T-cell (primary cell): ENCODE results near the gene CACNB4. TPM values are rescaled to one million over a fixed set of nuclear protein-coding genes. Genes with fewer than 3 reads are reported as not detected.
"Not testable (repeated sequence)": the region's sequence is repeated elsewhere in the genome, so short reads cannot be mapped to it uniquely, and the experiment has no call there.

Experiments
- ATAC-seq, 4 experiments: fragments of 200-7000 bp in 3 of 4; fragments of 150-1000 bp in 1 of 4; cut with Tn5 transposase; replicated peaks in 1 of 4; 1 replicate in 3 of 4; 2 replicates in 1 of 4; pipeline ENCODE4 v1.10.0; 2021; ENCODE audit warnings: moderate library complexity in 3 of 4, mild to moderate bottlenecking in 2 of 4, moderate number of reproducible peaks in 1 of 4
- CTCF ChIA-PET, 2 donors: fragments of 300-600 bp; sonication (Branson Sonifier 250); formaldehyde crosslinking; loops; one replicate each; lab custom pipeline; 2022; ENCODE audit warnings: antibody characterized with exemption in 2 of 2; lab: Charles Lee
- POLR2A ChIA-PET, 2 donors: fragments of 300-600 bp; sonication (Branson Sonifier 250); formaldehyde crosslinking; loops; one replicate each; lab custom pipeline; 2022; ENCODE audit warnings: antibody characterized with exemption in 2 of 2; lab: Charles Lee
- DNase-seq, 35 experiments: peaks; one replicate each; pipeline versions ENCODE4 v3.0.0 to v3.0.0-alpha.2; 2013 to 2023
- H3K27ac ChIP-seq: one replicate; pipeline ENCODE4 v1.5.1; 2013; ENCODE audit warnings: low read length
- H3K27me3 ChIP-seq, 2 experiments: replicated peaks in 1 of 2; 1 replicate in 1 of 2; 2 replicates in 1 of 2; pipeline versions ENCODE4 v1.6.1 to v1.7.0; 2013; ENCODE audit warnings: low read length in 1 of 2, mixed read lengths in 1 of 2; ENCODE audit not compliant: control insufficient read depth in 2 of 2, insufficient read depth in 2 of 2; ENCODE audit errors: extremely low read depth in 1 of 2
- H3K36me3 ChIP-seq, 2 donors: 1 replicate in 1 of 2; 2 replicates in 1 of 2; pipeline versions ENCODE4 v1.6.1 to v1.7.0; 2013; ENCODE audit warnings: low read length in 1 of 2; ENCODE audit not compliant: control insufficient read depth in 2 of 2, insufficient read depth in 1 of 2; ENCODE audit errors: extremely low read depth in 1 of 2
- H3K4me1 ChIP-seq, 2 experiments: 1 replicate in 1 of 2; 2 replicates in 1 of 2; pipeline versions ENCODE4 v1.6.1 to v1.7.0; 2013; ENCODE audit warnings: low read length in 2 of 2, mixed read lengths in 1 of 2; ENCODE audit not compliant: insufficient read depth in 2 of 2, control insufficient read depth in 1 of 2; ENCODE audit errors: extremely low read depth in 1 of 2
- H3K4me3 ChIP-seq, 2 donors: 1 replicate in 1 of 2; 2 replicates in 1 of 2; pipeline versions ENCODE4 v1.5.1 to v1.7.0; 2013; ENCODE audit warnings: mild to moderate bottlenecking in 2 of 2, low read length in 1 of 2, moderate library complexity in 1 of 2; ENCODE audit not compliant: control insufficient read depth in 1 of 2; ENCODE audit errors: extremely low read depth in 1 of 2
- H3K9me3 ChIP-seq: 2 replicates; pipeline ENCODE4 v1.7.0; 2013
- H3K27ac Mint-ChIP-seq, 2 donors: one replicate each; pipeline ENCODE4 v1.8.0; 2020 to 2021; ENCODE audit warnings: mild to moderate bottlenecking in 2 of 2, mixed read lengths in 2 of 2
- H3K27me3 Mint-ChIP-seq, 2 donors: one replicate each; pipeline ENCODE4 v1.8.0; 2021 to 2022; ENCODE audit warnings: mixed read lengths in 2 of 2
- H3K36me3 Mint-ChIP-seq: one replicate; pipeline ENCODE4 v1.8.0; 2021; ENCODE audit warnings: mixed read lengths
- H3K4me1 Mint-ChIP-seq, 3 donors: one replicate each; pipeline ENCODE4 v1.8.0; 2020 to 2022; ENCODE audit warnings: mixed read lengths in 3 of 3, mild to moderate bottlenecking in 1 of 3
- H3K4me3 Mint-ChIP-seq, 3 donors: one replicate each; pipeline ENCODE4 v1.8.0; 2020 to 2022; ENCODE audit warnings: mild to moderate bottlenecking in 3 of 3, mixed read lengths in 3 of 3, moderate library complexity in 3 of 3
- H3K9me3 Mint-ChIP-seq, 3 donors: one replicate each; pipeline ENCODE4 v1.8.0; 2020 to 2022; ENCODE audit warnings: mixed read lengths in 3 of 3
- WGBS: methylation state at CpG from one replicate; pipeline ENCODE4 v1.1.5; 2013; ENCODE audit warnings: missing lambda C conversion rate; ENCODE audit not compliant: insufficient coverage; 5-methylcytosine and 5-hydroxymethylcytosine counted together
- total RNA-seq, 35 experiments: library from RNA in 6 of 35; stranded (reverse) in 6 of 35; fragments of 120-200 nt in 1 of 35; gene quantifications; one replicate each; pipeline versions ENCODE4 v1.2.1 to v1.2.4 and lab custom pipeline; 2013 to 2026

CACNB4 gene
- total RNA-seq, 5 donors from 2014 or later (not counting 1 experiment from before 2014, with no cell fraction given) = 0.16 to 1.2 (median 0.47) TPM

GRCh38 chr2:151945602-151946001 lies 153.2 kb downstream of the CACNB4 start:
- Histone ChIP-seq H3K4me3 (no peak overlapping the region), H3K9me3 (no peaks in the 10 kb centered on the region), H3K36me3 (no peaks in the 10 kb centered on the region), H3K4me1 (no peaks in the 10 kb centered on the region), H3K27ac (no peak overlapping the region), H3K27me3 (peaks cover 0 to 4% of the 10 kb centered on the region in 2 experiments)
- H3K9me3 Mint-ChIP-seq = peaks cover 14 to 16% (median 15%) of the 10 kb centered on the region in 3 donors
- ATAC-seq = no peak
- peaks cover 2% of the 10 kb centered on the region for H3K36me3 Mint-ChIP-seq
- POLR2A ChIA-PET = no interaction called here
- CTCF ChIA-PET = interaction anchor here (0.6 kb wide), 4 partner anchors 199 to 917 kb away, joined by 3 to 5 read pairs (median 4); no protein-coding TSS in a partner anchor
- peaks cover 15 to 21% of the 10 kb centered on the region in 2 donors for H3K27me3 Mint-ChIP-seq
- DNase-seq = no peak
- H3K27ac Mint-ChIP-seq = no peak overlapping the region
- peaks cover 6 to 11% (median 9%) of the 10 kb centered on the region in 3 donors for H3K4me1 Mint-ChIP-seq
- WGBS = 96% methylated on average over 5 of the region's 7 CpGs
- H3K4me3 Mint-ChIP-seq = no peak overlapping the region

- no peak for ATAC-seq
- peaks cover 13 to 19% of the 10 kb centered on the region in 2 donors for H3K27me3 Mint-ChIP-seq
- H3K9me3 Mint-ChIP-seq = peaks cover 10 to 16% (median 15%) of the 10 kb centered on the region in 3 donors
- H3K36me3 Mint-ChIP-seq = peaks cover 2% of the 10 kb centered on the region
- no peak for DNase-seq
- H3K4me3 ChIP-seq = no peak overlapping the region
- no peaks in the 10 kb centered on the region for H3K9me3 ChIP-seq
- CTCF ChIA-PET = interaction anchor here (0.6 kb wide), 5 partner anchors 200 to 917 kb away, joined by 3 to 10 read pairs (median 4); no protein-coding TSS in a partner anchor
- 100% methylated on average over 1 of the region's 2 CpGs for WGBS
- no peaks in the 10 kb centered on the region for H3K4me1 ChIP-seq
- H3K27me3 ChIP-seq = peaks cover 0 to 4% of the 10 kb centered on the region in 2 experiments
- no peaks in the 10 kb centered on the region for H3K36me3 ChIP-seq
- H3K27ac Mint-ChIP-seq = no peak overlapping the region
- POLR2A ChIA-PET = no interaction called here
- no peak overlapping the region for H3K4me3 Mint-ChIP-seq
- no peak overlapping the region for H3K27ac ChIP-seq
- peaks cover 6 to 11% (median 9%) of the 10 kb centered on the region in 3 donors for H3K4me1 Mint-ChIP-seq
Measured at GRCh38 chr2:151945186-151945585, 153.7 kb downstream of the CACNB4 start.

GRCh38 chr2:151943461-151943860 lies 155.4 kb downstream of the CACNB4 start:
- no peaks in the 10 kb centered on the region for H3K4me1 ChIP-seq
- no CpG with 5 or more reads among the region's 1 CpG for WGBS
- Mint-ChIP-seq H3K9me3 (peaks cover 12 to 16% (median 15%) of the 10 kb centered on the region in 3 donors), H3K4me3 (no peak overlapping the region), H3K4me1 (peaks cover 6 to 11% (median 9%) of the 10 kb centered on the region in 3 donors), H3K27me3 (peaks cover 17 to 20% of the 10 kb centered on the region in 2 donors), H3K36me3 (peaks cover 2% of the 10 kb centered on the region), H3K27ac (no peak overlapping the region)
- ChIA-PET CTCF (no interaction called here), POLR2A (no interaction called here)
- H3K36me3 ChIP-seq = no peaks in the 10 kb centered on the region
- ATAC-seq (no peak), DNase-seq (no peak)
- no peak overlapping the region for H3K27ac ChIP-seq
- no peaks in the 10 kb centered on the region for H3K9me3 ChIP-seq
- H3K4me3 ChIP-seq = no peak overlapping the region
- H3K27me3 ChIP-seq = peaks cover 0 to 4% of the 10 kb centered on the region in 2 experiments

GRCh38 chr2:151942540-151943205 lies 156.2 kb downstream of the CACNB4 start:
- H3K4me3 ChIP-seq, DNase-seq, H3K27me3 ChIP-seq, H3K9me3 ChIP-seq, H3K4me1 Mint-ChIP-seq, H3K36me3 ChIP-seq, CTCF ChIA-PET, ATAC-seq, H3K4me3 Mint-ChIP-seq, H3K36me3 Mint-ChIP-seq, H3K27ac ChIP-seq, H3K4me1 ChIP-seq, H3K27ac Mint-ChIP-seq: not testable (repeated sequence)
- POLR2A ChIA-PET = interaction anchor here in 1 of 2 donors (0.6 kb wide), 1 partner anchor 442 kb away, joined by 3 read pairs; no protein-coding TSS in a partner anchor
- peaks cover 12 to 16% (median 15%) of the 10 kb centered on the region in 3 donors for H3K9me3 Mint-ChIP-seq
- 95% methylated on average over 3 of the region's 10 CpGs for WGBS
- peaks cover 16 to 27% of the 10 kb centered on the region in 2 donors for H3K27me3 Mint-ChIP-seq

- H3K36me3 ChIP-seq = no peaks in the 10 kb centered on the region
- no peak for DNase-seq
- Mint-ChIP-seq H3K27ac (no peak overlapping the region), H3K9me3 (peaks cover 9 to 12% (median 11%) of the 10 kb centered on the region in 3 donors), H3K27me3 (peaks cover 12 to 25% of the 10 kb centered on the region in 2 donors), H3K4me3 (no peak overlapping the region), H3K36me3 (peaks cover 2% of the 10 kb centered on the region), H3K4me1 (no peaks in the 10 kb centered on the region)
- CTCF ChIA-PET = no interaction called here
- H3K27ac ChIP-seq = no peak overlapping the region
- POLR2A ChIA-PET = no interaction called here
- ATAC-seq = no peak
- H3K4me3 ChIP-seq = no peak overlapping the region
- no peaks in the 10 kb centered on the region for H3K27me3 ChIP-seq
- no peaks in the 10 kb centered on the region for H3K4me1 ChIP-seq
- no peaks in the 10 kb centered on the region for H3K9me3 ChIP-seq
Measured at GRCh38 chr2:151937966-151938365, 160.9 kb downstream of the CACNB4 start.

- H3K27ac Mint-ChIP-seq = no peak overlapping the region
- no peaks in the 10 kb centered on the region for H3K4me1 Mint-ChIP-seq
- 77% methylated on average over 2 of the region's 4 CpGs for WGBS
- no peak overlapping the region for H3K4me3 Mint-ChIP-seq
- Histone ChIP-seq H3K27ac (no peak overlapping the region), H3K4me1 (no peaks in the 10 kb centered on the region), H3K36me3 (no peaks in the 10 kb centered on the region), H3K27me3 (no peaks in the 10 kb centered on the region), H3K4me3 (no peak overlapping the region), H3K9me3 (no peaks in the 10 kb centered on the region)
- no peaks in the 10 kb centered on the region for H3K36me3 Mint-ChIP-seq
- DNase-seq (no peak), ATAC-seq (no peak)
- CTCF ChIA-PET = interaction anchor here in 1 of 2 donors (0.6 kb wide), 1 partner anchor 68 kb away, joined by 4 read pairs; no protein-coding TSS in a partner anchor
- H3K9me3 Mint-ChIP-seq = peaks cover 2 to 4% (median 3%) of the 10 kb centered on the region in 3 donors
- POLR2A ChIA-PET = no interaction called here
- H3K27me3 Mint-ChIP-seq = peaks cover 14 to 25% of the 10 kb centered on the region in 2 donors
Measured at GRCh38 chr2:151936626-151937025, 162.2 kb downstream of the CACNB4 start.
